GM12874 (cell line): ENCODE results near the gene KLHDC8A.

Experiments
- TF ChIP-seq, protein P1 (sequence below): IDR thresholded peaks from 2 replicates; pipeline ENCODE4 v1.5.1; 2011; ENCODE audit warnings: low read depth, mild to moderate bottlenecking, control low read depth, low read length, moderate library complexity; ENCODE audit not compliant: insufficient read depth

Gene KLHDC8A

GRCh38 chr1:205338011-205338410, 18.7 kb downstream of the KLHDC8A start:
- TF ChIP-seq, protein P1, sequence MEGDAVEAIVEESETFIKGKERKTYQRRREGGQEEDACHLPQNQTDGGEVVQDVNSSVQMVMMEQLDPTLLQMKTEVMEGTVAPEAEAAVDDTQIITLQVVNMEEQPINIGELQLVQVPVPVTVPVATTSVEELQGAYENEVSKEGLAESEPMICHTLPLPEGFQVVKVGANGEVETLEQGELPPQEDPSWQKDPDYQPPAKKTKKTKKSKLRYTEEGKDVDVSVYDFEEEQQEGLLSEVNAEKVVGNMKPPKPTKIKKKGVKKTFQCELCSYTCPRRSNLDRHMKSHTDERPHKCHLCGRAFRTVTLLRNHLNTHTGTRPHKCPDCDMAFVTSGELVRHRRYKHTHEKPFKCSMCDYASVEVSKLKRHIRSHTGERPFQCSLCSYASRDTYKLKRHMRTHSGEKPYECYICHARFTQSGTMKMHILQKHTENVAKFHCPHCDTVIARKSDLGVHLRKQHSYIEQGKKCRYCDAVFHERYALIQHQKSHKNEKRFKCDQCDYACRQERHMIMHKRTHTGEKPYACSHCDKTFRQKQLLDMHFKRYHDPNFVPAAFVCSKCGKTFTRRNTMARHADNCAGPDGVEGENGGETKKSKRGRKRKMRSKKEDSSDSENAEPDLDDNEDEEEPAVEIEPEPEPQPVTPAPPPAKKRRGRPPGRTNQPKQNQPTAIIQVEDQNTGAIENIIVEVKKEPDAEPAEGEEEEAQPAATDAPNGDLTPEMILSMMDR: no peak

- TF ChIP-seq, protein P1: no peak
Measured at GRCh38 chr1:205337481-205337880, 19.2 kb downstream of the KLHDC8A start.

- TF ChIP-seq, protein P1: peak; percentile 91
Measured at GRCh38 chr1:205335692-205336091, 21.0 kb downstream of the KLHDC8A start.

DNA sequence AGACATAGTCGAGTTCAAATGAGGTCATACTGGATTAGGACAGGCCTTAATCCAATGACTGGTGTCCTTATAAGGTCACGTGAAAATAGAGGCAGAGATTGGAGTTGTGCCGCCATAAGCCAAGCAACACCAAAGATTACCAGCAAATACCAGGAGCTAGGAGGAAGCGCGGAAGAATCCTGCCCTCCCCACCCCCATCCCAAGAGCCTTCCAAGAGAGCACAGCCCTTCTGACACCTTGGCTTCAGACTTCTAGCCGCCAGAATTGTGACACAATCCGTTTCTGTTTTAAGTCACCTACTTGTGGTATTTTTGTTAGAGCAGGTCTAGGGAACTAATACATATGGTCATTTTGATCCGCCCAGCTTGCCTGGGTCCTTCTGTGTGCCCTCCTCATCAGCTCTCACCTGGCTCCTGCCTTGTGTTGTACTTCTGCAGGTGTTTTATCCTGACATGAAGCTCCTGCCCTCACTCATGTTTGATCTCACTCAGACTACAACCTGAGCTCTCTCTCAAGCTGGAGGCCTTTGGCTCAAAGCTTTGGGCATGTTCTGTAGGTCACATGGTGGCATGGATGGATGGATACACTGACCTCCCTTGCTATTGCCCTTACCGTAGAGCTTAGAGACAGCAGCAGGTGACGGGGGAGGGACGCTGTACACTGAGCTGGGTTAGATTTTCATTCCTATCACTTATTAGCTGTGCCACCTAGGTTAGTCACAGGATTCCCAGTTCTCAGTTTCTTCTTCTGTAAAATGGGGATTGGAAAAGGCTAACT, 24.5 kb downstream of the KLHDC8A start:
- TF ChIP-seq, protein P1: no peak

- TF ChIP-seq, protein P1: no peak
Measured at GRCh38 chr1:205330150-205330549, 26.6 kb downstream of the KLHDC8A start.

- TF ChIP-seq, protein P1: no peak
Measured at GRCh38 chr1:205329719-205330118, 27.0 kb downstream of the KLHDC8A start.

GRCh38 chr1:205328476-205328875, 28.2 kb downstream of the KLHDC8A start:
- TF ChIP-seq, protein P1: no peak
